ENCODE measurements around the gene SLC7A4. TPM values are rescaled to one million over a fixed set of nuclear protein-coding genes. Genes with fewer than 3 reads are reported as not detected.
A peak's percentile ranks its signal among the peaks of the same experiment; 100 is the strongest.

SLC7A4 gene
- total RNA-seq, 6 donors from 2014 or later, result 1.2 to 5.2 (median 1.5) TPM; not detected in 1

DNA sequence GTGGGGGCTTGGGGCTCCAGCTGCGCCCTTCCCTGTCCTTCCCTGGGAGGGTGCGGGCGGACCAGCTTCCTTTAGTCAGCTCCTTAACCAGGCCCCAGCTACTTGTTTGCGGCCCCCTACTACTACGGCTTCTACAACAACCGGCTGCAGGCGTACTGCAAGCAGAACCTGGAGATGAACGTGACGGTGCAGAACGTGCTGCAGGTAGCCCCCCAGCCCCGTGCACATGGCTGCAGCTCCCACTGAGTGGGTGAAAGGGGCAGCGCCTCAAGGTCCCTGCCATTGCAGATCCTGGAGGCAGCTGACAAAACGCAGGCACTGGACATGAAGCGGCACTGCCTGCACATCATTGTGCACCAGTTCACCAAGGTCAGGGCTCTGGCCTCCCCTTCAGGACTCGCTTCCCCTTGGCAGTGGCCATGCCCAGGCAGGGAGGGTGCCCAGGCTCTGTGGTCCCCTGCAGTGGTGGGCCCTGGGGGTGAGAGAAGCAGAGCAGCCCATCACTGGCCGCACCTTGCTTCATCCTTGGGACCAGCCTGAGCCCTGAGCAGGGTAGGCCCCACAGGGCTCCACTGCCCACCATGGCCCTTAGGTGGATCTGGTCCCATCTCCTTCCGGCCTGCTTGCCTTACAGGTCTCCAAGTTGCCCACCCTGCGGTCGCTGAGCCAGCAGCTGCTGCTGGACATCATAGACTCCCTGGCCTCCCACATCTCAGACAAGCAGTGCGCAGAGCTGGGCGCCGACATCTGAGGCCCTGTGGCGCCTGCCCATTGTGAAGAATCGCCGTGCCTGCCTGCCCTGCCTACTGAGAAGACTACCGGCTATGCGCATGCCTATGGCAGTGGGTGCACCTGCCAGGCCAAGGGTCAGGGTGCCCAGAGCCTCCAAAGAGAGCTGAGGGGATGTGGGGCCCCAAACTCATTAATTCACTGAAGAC, 35.5 kb downstream of the SLC7A4 start:
- no peaks in the 10 kb centered on the region for H3K27me3 ChIP-seq
- ATAC-seq (ENCODE audit: low FRiP score in 2 of 2), result no peak
- peaks cover 4 to 82% (median 63%) of the 10 kb centered on the region in 4 donors for H3K36me3 ChIP-seq
- H3K9me3 ChIP-seq, result no peaks in the 10 kb centered on the region
- WGBS, 2 donors, result 92 to 94% methylated on average over 20 to 25 of the region's 27 CpGs
- H3K4me3 ChIP-seq, result no peak overlapping the region
- DNase-seq, result peak in 1 of 2 donors; percentile 68
- H3K4me1 ChIP-seq, result peaks cover 13 to 22% (median 17%) of the 10 kb centered on the region in 4 donors
- H3K27ac ChIP-seq, result no peak overlapping the region
- no peak for TF ChIP-seq POLR2AphosphoS5 (IDR thresholded peaks at IDR 0.05)
- no peak for TF ChIP-seq EP300 (IDR thresholded peaks at IDR 0.05)
- TF ChIP-seq, protein P1, sequence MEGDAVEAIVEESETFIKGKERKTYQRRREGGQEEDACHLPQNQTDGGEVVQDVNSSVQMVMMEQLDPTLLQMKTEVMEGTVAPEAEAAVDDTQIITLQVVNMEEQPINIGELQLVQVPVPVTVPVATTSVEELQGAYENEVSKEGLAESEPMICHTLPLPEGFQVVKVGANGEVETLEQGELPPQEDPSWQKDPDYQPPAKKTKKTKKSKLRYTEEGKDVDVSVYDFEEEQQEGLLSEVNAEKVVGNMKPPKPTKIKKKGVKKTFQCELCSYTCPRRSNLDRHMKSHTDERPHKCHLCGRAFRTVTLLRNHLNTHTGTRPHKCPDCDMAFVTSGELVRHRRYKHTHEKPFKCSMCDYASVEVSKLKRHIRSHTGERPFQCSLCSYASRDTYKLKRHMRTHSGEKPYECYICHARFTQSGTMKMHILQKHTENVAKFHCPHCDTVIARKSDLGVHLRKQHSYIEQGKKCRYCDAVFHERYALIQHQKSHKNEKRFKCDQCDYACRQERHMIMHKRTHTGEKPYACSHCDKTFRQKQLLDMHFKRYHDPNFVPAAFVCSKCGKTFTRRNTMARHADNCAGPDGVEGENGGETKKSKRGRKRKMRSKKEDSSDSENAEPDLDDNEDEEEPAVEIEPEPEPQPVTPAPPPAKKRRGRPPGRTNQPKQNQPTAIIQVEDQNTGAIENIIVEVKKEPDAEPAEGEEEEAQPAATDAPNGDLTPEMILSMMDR (IDR thresholded peaks at IDR 0.05), result no peak
- TF ChIP-seq POLR2A (IDR thresholded peaks at IDR 0.05), result no peak

DNA sequence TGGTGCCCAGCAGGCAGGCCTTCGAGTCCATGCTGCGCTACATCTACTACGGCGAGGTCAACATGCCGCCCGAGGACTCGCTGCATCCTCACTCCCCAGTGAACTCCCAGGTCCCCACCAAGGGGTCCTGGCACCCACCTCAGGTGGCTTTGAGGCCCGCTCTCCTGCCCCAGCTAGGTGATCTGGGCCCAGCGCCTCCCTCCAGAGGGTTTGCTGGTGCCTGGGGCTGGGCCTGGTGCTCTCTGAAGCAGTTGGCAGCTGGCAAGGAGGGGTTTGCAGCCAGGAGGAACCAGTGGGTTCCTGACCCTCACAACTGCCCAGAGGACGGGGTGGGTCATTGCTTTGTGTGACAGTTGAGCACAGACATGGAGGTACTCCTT, 36.3 kb downstream of the SLC7A4 start:
- DNase-seq, result peak in 1 of 2 donors; percentile 64
- H3K4me3 ChIP-seq, result no peak overlapping the region
- peaks cover 4 to 90% (median 70%) of the 10 kb centered on the region in 4 donors for H3K36me3 ChIP-seq
- H3K4me1 ChIP-seq, result peaks cover 11 to 18% (median 14%) of the 10 kb centered on the region in 4 donors
- ATAC-seq (ENCODE audit: low FRiP score in 2 of 2), result no peak
- H3K27me3 ChIP-seq, result no peaks in the 10 kb centered on the region
- H3K9me3 ChIP-seq, result no peaks in the 10 kb centered on the region
- H3K27ac ChIP-seq, result no peak overlapping the region
- 93% methylated on average over 3 to 10 of the region's 10 CpGs for WGBS, 2 donors
- TF ChIP-seq, protein P1 (IDR thresholded peaks at IDR 0.05), result no peak
- TF ChIP-seq POLR2AphosphoS5 (IDR thresholded peaks at IDR 0.05) (no peak), EP300 (IDR thresholded peaks at IDR 0.05) (no peak), POLR2A (IDR thresholded peaks at IDR 0.05) (no peak)

DNA sequence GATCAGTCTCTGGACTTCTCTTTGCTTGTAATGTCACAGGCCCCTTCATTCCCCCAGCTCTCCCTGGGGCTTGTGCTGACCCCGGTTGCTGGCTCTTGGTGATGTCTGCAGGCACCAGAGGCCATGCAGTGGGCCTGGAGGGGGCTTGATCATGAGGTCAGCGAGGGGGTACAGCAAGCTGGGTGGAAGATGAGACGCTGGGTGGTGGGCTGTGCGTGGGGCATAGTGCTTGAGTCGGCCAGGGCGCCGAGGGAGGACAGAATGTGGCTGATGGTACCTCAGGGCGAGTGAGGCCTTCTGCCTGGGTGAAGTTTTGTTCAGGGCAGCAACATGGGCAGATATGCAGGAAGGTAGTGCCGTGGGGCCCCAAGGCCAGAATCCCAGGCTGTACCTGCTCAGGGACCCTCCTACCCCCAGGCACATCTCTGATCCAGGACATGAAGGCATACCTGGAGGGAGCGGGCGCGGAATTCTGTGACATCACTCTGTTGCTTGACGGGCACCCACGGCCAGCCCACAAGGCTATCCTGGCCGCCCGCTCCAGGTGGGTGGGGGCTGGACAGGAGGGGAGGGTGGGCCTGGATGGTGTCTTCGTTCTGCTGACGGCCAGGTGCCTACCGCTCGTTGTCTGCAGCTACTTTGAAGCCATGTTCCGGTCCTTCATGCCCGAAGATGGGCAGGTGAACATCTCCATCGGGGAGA, 36.9 kb downstream of the SLC7A4 start:
- ATAC-seq (ENCODE audit: low FRiP score in 2 of 2), result no peak
- H3K27me3 ChIP-seq, result no peaks in the 10 kb centered on the region

DNA sequence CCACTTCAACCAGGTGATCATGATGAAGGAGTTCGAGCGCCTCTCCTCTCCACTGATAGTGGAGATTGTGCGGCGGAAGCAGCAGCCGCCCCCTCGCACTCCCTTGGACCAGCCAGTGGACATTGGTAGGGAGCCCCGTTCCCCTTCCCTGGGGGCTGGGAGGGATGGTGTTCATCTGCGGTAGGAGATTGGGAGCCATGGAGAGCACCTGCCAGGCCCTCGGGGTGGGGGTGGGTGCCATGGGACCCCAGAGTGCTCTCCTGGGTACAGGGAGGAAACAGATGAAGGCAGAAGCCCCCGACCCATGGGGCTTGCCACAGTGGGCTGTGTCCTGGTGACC, 37.5 kb downstream of the SLC7A4 start:
- 94% methylated on average over 10 of the region's 10 CpGs for WGBS, 2 donors
- no peak for ATAC-seq (ENCODE audit: low FRiP score in 2 of 2)

More for the DNA sequence above, 36.9 kb downstream of the SLC7A4 start:
- TF ChIP-seq EP300 (IDR thresholded peaks at IDR 0.05) (no peak), POLR2AphosphoS5 (IDR thresholded peaks at IDR 0.05) (no peak), POLR2A (IDR thresholded peaks at IDR 0.05) (no peak)
- TF ChIP-seq, protein P1 (IDR thresholded peaks at IDR 0.05), result no peak
- H3K4me1 ChIP-seq, result peaks cover 5 to 12% (median 9%) of the 10 kb centered on the region in 4 donors
- 95 to 97% methylated on average over 14 to 22 of the region's 23 CpGs for WGBS, 2 donors
- peak in 1 of 2 donors; percentile 61 for DNase-seq
- H3K4me3 ChIP-seq, result no peak overlapping the region
- no peak overlapping the region for H3K27ac ChIP-seq
- no peaks in the 10 kb centered on the region for H3K9me3 ChIP-seq
- peaks cover 4 to 94% (median 75%) of the 10 kb centered on the region in 4 donors for H3K36me3 ChIP-seq

More for the DNA sequence above, 37.5 kb downstream of the SLC7A4 start:
- peak in 1 of 2 donors; percentile 64 for DNase-seq
- Histone ChIP-seq H3K4me3 (no peak overlapping the region), H3K9me3 (no peaks in the 10 kb centered on the region), H3K27me3 (no peaks in the 10 kb centered on the region), H3K36me3 (peaks cover 4 to 94% (median 70%) of the 10 kb centered on the region in 4 donors), H3K4me1 (peaks cover 0 to 6% (median 3%) of the 10 kb centered on the region in 4 donors), H3K27ac (no peak overlapping the region)
- no peak for TF ChIP-seq POLR2A (IDR thresholded peaks at IDR 0.05)
- TF ChIP-seq, protein P1 (IDR thresholded peaks at IDR 0.05), result no peak
- TF ChIP-seq EP300 (IDR thresholded peaks at IDR 0.05), result no peak
- TF ChIP-seq POLR2AphosphoS5 (IDR thresholded peaks at IDR 0.05), result no peak

All from upper lobe of left lung (tissue), 6 donors.